Retinal pigment epithelial cell (primary cell): Measurements from ENCODE around the gene FAM177A1.
A peak's percentile ranks its signal among the peaks of the same experiment; 100 is the strongest.
"Not testable (repeated sequence)": the region's sequence is repeated elsewhere in the genome, so short reads cannot be mapped to it uniquely, and the experiment has no call there.

Experiments
- DNase-seq: peaks from one replicate; pipeline ENCODE4 v3.0.0-alpha.2; 2010; ENCODE audit warnings: low read depth
- H3K4me3 ChIP-seq: 2 replicates; pipeline ENCODE4 v1.5.1; 2011; ENCODE audit warnings: mild to moderate bottlenecking, low read length, control low read depth, moderate library complexity
- TF ChIP-seq, protein P1 (sequence below): conservative IDR thresholded peaks from 2 replicates; pipeline ENCODE4 v1.5.1; 2011; ENCODE audit warnings: low read depth, low read length, control low read depth, inconsistent platforms

FAM177A1 gene

DNA sequence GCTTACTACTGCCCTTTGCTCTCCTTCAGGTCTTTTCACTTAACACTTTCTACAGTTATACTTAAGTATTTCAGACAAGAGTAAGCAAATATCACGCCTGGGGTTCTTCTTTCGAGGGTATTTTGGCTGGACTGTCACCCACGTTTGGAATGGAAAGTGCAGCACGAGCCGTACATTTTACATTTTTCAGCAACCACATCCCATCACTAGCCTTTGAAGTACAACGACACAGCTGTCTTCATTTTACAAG lies 349 bp upstream of the FAM177A1 start:
- TF ChIP-seq, protein P1, sequence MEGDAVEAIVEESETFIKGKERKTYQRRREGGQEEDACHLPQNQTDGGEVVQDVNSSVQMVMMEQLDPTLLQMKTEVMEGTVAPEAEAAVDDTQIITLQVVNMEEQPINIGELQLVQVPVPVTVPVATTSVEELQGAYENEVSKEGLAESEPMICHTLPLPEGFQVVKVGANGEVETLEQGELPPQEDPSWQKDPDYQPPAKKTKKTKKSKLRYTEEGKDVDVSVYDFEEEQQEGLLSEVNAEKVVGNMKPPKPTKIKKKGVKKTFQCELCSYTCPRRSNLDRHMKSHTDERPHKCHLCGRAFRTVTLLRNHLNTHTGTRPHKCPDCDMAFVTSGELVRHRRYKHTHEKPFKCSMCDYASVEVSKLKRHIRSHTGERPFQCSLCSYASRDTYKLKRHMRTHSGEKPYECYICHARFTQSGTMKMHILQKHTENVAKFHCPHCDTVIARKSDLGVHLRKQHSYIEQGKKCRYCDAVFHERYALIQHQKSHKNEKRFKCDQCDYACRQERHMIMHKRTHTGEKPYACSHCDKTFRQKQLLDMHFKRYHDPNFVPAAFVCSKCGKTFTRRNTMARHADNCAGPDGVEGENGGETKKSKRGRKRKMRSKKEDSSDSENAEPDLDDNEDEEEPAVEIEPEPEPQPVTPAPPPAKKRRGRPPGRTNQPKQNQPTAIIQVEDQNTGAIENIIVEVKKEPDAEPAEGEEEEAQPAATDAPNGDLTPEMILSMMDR = no peak
- DNase-seq = no peak
- H3K4me3 ChIP-seq = peak overlapping the region; percentile 49

DNA sequence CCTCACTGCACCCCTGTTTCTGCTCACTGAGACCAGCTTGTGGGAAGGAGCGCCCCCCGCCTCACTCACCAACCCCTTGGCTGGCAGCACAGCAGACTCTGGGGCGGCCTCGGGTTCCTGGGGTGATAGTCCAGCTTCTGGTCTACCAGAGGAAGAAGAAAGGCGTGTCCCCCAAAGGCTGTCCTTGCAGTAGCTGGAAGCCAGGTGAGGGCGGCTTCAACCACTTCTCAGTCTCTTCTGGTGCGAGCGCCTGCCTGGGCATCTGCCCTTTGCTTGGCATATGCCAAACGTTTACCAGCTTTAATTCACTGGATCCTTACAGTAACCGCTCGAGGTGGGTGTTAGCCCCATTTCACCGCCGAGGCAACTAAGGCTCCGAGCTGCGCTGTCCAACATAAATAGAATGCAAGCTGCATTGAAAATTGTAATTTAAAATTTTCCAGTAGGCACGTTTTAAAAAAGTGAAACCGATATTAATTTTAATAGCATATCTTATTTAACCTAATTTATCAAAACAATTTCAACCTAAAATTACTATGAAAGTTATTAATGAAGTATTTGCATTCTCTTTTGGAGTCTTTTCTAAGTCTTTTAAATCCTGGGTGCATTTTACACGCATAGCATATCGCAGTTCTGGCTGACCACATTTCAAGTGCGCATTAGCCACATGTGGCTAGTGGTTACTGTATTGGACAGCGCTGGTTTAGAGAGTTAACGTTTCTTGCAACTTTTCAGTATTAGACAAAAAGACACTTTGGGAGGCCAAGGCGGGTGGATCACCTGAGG lies 872 bp downstream of the FAM177A1 start:
- TF ChIP-seq, protein P1 = no peak
- peak overlapping the region; percentile 90 for H3K4me3 ChIP-seq
- DNase-seq = peak; percentile 8

DNA sequence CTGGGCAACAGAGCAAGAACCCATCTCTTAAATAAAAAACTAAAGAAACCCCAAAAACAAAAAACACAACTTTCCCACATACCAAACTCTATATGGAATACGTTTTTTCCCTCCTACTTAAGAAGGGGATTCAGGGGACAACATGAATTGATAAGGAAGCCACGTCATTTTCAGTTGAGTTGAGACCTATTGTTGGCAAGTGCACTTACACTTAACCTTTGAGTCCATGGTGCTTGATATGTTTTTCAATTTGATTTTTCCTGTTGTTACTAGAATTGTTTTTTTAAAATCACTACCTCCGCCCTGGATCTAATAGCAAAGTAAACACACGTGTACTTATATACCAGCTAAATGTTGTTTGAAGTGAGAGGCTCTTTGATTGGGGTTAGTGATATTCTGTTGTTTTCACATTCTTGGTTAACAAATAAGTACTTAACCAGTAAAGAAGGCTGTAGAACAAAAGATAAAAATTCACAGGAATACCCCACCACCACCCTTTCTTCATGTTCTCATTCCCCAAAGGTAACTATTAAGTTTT lies 2.0 kb downstream of the FAM177A1 start:
- peak overlapping the region; percentile 12 for H3K4me3 ChIP-seq
- TF ChIP-seq, protein P1 = no peak
- DNase-seq = no peak

DNA sequence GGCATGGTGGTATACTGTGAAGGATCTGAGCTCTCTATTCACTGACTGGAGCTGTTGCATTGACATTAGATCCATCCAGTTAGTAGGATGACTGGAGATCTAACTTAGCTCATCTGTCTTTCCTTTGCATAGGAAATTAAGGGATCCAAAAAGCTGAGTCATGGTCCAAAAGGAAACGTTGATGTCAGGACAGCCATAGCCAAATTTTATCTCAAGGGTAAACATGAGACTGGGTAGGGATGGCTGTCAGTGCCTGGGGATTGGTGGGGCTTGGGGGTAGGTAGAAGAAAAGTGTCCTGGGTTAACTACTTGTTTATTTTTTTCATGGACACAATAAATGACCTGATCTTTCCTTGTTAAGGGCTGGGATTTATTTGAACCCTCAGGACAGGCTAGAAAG lies 4.6 kb downstream of the FAM177A1 start:
- TF ChIP-seq, protein P1 = no peak
- DNase-seq = no peak
- H3K4me3 ChIP-seq = no peak overlapping the region

DNA sequence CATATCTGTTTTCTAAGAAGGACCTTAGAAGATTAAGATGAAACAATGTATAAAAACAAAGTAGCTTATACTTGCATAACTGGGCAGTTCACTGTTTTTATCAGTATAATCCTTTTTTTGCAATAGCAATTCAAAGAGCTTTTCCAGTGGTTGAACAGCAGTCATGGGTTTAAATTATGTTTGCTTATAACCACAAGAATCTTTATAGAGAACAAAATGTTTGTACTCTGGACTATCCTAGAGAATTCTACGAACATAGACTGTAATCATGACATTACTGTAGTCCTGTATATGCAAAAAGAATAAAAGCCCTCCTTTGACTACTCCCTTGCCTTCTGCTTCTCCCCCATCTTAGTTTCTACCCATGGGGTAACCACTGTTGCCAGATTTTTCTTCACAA lies 5.7 kb downstream of the FAM177A1 start:
- no peak overlapping the region for H3K4me3 ChIP-seq
- TF ChIP-seq, protein P1 = no peak
- peak; percentile 66 for DNase-seq

DNA sequence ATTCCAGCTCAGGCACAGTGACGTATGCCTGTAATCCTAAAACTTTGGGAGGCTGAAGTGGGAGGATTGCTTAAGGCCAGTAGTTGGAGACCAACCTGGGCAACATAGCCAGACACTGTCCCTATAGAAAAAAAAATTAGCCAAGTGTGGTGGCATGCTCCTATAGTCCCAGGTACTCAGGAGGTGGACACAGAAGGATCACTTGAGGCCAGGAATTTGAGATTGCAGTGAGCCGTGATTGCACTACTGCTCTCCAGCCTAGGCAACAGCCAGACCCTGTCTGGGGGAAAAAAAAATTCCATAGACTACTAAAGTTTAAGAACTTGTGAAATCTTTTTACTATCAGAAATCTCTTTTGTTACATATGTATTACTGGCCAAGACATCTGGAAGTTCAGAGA lies 6.6 kb downstream of the FAM177A1 start:
- no peak for DNase-seq
- H3K4me3 ChIP-seq = no peak overlapping the region
- TF ChIP-seq, protein P1 = no peak

DNA sequence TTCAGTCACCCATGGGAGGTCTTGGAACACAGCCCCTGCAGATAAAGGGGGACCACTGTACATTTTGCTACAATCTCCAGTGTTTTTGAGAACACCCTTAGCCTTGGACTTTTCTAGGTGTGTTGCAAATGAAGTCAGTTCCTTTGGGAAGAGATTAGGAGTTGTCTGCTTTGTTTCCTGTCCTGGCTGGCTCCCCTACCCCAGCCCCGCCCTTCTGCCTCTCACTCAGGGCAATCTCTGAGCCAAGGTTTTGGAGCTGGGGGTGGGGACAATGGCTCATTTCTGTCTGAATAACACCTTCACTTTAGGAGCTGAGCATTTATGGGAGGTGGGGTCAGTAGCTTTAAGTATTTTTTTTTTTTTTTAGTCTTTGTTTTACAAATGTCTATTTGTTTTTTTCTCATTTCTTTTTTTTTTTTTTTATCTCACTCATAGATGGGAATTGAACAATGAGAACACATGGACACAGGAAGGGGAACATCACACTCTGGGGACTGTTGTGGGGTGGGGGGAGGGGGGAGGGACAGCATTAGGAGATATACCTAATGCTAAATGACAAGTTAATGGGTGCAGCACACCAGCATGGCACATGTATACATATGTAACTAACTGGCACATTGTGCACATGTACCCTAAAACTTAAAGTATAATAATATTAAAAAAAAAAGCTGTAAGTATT lies 15.2 kb downstream of the FAM177A1 start:
- DNase-seq = peak; percentile 13
- H3K4me3 ChIP-seq = not testable (repeated sequence)

DNA sequence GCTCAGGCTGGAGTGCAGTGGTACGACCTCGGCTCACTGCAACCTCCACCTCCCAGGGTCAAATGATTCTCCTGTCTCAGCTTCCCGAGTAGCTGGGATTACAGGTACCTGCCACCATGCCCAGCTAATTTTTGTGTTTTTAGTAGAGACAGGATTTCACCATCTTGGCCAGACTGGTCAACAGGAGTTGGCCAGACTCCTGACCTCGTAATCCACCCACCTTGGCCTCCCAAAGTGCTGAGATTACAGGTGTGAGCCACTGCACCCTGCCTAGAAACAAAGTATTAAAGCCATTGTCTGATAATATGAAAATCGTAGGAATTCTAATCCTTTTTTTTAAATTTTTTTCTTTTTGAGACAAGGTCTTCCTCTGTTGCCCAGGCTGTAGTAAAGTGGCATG lies 19.7 kb downstream of the FAM177A1 start:
- DNase-seq = not testable (repeated sequence)

More for the DNA sequence above, 19.7 kb downstream of the FAM177A1 start:
- H3K4me3 ChIP-seq = not testable (repeated sequence)
